ENCODE measurements around the gene TAB3.
A peak's percentile ranks its signal among the peaks of the same experiment; 100 is the strongest.

The TAB3 gene

DNA sequence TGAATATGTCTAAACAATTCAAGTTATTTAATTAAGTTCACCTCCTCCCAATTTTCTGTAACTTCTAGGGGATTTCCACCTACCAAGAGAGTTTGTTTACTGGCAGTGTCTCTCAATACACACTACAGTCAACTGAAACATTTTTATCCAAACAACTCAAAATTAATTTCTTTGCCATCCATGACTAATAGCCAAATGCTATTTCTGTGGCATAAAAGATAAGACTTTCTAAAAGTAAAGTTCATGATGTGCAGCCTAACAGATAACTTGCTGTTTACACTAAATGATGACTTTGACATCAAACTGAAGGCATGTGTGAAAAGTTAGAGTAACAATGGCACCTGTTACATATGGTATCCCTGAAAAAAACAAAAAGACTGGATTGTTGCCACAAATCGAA lies 7.3 kb downstream of the TAB3 start:
- DNase-seq: no peak

DNA sequence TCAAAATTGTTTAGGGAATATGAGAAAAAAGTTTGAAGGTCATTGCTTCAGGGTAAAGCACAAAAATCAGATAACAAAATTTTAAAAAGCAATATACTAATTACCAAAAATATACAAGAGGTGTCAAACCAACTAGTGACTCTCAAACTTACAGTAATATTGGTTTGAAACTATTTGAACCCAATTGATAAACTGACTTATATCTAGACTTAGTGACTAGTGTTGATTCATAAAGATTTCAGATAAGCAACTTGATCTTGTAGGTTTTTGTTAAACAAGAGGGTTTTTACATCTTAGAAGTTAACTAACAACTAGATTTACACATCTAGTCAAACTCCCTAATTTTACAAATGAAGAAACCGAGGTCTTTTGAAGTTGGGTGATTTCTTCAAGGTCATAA lies 7.7 kb downstream of the TAB3 start:
- DNase-seq: no peak

- peak; percentile 3 for DNase-seq
Observed at GRCh38 chrX:30880058-30880457, 9.0 kb downstream of the TAB3 start.

- no peak for DNase-seq
Observed at GRCh38 chrX:30876367-30876766, 12.7 kb downstream of the TAB3 start.

DNA sequence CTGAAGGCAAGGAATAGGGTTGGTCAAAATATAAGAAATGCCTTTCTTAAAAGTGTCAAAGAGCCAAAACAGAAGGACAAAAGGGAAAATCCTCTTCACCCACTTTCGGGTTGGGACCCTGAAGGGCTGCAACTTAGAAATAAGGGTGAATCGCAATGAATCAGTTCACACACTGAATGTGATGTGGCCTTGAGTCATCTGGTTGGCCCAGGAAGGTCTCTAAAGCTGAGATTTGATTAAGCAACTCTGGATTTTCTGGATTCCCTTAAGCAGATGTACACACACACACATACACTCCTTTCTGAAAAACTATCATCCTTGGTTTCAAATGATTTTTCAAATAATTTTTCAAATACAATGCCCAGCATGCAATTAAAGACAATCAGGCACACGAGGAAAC lies 13.1 kb downstream of the TAB3 start:
- DNase-seq: no peak

DNA sequence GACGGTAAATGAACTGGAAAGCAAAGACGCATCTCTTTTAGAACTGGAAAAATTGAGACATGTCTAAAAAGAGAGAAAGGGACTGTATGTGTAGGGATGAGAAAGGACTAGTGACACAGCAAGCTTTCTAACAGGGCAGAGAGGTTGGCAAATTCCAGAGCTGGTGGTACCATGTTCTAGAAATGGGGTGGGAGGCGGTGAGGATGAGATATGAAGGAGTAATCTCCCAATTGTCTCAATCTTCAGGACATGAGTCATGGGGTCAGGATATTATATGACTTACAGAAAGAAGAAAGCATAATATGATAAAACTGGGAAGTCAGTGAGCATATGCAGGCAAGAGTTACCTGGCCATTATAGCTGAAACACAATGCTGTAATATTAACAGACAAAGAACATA lies 14.2 kb downstream of the TAB3 start:
- DNase-seq: no peak

DNA sequence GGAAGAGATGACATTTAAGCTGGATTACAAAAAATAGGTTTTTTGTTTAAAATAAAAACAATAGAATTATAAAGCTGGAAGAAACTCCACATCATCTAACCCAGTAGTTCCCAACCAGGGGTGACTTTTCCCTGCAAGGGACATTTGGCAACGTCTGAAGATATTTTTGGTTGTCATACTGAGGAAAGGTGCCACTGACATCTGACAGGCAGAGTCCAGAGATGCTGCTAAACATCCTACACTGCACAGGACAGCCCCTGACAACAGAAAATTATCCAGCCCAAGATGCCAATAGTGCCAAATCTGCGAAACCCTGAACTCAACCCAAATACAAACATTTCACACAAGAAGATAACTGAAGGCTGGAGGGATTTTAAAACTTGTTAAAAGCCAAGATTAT lies 18.5 kb downstream of the TAB3 start:
- DNase-seq: no peak

GRCh38 chrX:30865612-30866011 lies 23.4 kb downstream of the TAB3 start:
- no peak for DNase-seq

- DNase-seq: no peak
Observed at GRCh38 chrX:30865015-30865414, 24.0 kb downstream of the TAB3 start.

GRCh38 chrX:30864383-30864785 lies 24.7 kb downstream of the TAB3 start:
- DNase-seq: no peak

DNA sequence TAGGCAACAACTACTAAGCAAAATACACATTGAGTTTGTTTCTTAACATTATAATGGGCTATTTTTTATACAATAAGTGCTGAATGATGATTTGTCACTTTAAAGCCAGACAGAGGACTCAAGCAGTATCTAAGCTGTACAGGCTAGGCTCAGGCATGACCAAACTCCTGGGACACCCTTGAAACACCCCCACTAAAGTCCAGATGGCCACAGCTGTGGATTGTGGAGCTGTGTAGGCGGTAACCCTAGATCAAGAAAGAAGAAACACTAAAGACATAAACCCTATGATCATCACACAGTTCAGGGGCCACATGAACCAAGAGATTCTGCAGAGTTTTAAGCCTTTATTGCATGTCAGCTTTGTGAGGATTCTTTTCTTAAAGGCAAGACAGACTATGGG lies 25.1 kb downstream of the TAB3 start:
- no peak for DNase-seq

- no peak for DNase-seq
Observed at GRCh38 chrX:30858098-30858497, 31.0 kb downstream of the TAB3 start.

DNA sequence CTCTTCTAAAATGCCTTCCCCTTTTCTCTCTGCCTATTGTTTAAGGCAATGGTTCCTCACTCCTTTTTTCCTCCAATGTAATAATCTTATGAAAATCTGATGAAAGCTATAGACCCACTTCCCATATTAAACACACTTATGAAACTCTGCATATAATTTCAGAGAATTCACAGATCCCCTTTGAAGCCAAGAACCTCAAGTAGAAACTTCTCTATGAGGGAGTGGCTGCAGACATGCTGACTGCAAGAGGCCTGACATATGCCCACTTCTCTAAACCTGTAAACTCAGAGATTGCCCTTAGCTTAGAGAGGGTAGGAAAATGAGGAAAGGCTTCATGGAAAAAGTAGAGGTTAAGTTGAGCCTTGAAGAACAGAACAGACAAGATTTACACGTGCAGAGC lies 37.6 kb downstream of the TAB3 start:
- no peak for DNase-seq

DNA sequence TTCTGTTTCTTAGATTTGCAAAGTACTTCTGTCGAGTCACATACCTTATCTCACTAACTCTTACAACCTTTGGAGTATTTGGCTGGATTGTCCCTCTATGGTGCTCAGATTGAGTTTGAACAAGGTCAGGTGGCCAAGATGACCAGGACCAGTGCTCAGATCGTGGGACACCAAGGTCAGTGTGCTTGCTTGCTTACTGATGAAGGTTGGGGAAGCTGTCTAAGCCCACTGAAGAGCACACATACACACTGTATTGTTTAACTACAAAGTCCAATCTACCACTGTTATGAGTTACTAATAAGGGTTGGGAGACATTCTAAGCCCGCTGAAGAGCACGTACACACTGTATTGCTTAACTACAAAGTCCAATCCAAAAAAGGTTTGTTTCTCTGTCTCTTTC lies 53.7 kb downstream of the TAB3 start:
- DNase-seq: no peak

- DNase-seq: no peak
Observed at GRCh38 chrX:30833896-30834295, 55.2 kb downstream of the TAB3 start.

GRCh38 chrX:30831082-30831481 lies 58.0 kb downstream of the TAB3 start:
- DNase-seq: no peak

DNA sequence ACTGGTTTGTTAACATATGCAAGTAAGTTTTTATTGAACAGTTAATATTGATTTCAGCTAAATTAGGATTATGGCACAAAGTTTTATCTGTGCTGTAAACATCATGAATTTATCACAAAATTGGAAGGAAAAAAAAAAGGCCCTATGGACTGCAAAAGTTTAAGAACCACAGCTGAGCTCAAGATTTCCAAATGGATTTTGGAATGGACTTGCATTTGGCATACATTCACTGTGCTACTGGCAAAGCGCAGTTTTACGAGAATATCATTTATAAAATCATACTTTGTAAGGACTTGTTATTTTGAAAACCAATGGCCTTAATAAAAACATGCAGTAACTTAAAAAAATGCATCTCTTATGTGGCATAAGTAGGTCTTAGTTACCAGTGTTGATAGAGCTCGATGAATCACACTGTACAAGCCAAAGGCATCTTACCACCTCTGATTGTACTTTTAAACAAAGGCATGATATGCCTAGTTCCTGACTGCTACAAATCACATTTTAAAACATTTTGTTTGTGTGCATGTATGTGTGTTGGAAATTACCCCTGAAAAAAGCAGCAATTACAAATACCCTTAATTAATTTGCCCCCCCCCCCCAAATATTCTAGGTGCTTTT lies 58.6 kb downstream of the TAB3 start:
- no peak for DNase-seq

DNA sequence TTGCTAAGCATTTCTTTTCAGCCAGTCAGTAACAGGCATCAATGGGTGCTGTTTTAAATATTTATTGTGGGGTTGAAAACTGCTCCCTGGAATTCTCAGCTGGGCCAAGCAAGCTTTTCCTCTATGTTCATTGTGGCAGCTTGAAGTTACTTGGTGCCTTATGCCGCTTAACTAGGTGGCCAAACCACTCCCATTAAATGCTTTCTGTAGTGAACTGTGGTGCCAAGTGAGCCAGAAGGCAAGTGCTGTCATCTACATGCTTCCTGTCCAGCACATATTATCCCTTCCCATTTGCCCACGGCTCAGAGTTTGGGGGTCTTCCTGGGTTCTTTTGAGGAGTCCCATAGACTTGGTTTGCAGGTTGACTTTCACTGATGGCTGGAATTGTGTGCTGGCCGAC lies 64.8 kb downstream of the TAB3 start:
- DNase-seq: no peak

DNA sequence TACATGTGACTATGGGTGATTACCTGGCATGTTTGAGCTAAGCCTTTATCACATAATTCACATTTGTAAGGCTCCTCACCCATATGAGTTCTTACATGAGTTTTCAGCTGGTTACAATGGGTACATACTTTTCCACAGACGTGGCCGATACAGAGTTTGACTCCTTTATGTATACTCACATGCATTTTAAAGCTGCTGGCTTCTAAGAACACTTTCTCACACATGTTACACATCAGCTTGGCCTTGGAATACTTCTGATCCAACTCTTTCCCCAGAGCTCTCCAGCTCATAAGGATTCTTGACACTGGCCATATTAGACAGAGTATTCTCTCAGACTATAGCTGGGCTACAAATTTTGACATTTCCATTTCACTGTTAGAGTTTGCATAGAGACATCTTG lies 66.3 kb downstream of the TAB3 start:
- no peak for DNase-seq

GRCh38 chrX:30822068-30822681 lies 66.9 kb downstream of the TAB3 start:
- no peak for DNase-seq

GRCh38 chrX:30821116-30821515 lies 67.9 kb downstream of the TAB3 start:
- DNase-seq: no peak

- no peak for DNase-seq
Observed at GRCh38 chrX:30819080-30819479, 70.0 kb downstream of the TAB3 start.

- no peak for DNase-seq
Observed at GRCh38 chrX:30816079-30816478, 73.0 kb downstream of the TAB3 start.

DNA sequence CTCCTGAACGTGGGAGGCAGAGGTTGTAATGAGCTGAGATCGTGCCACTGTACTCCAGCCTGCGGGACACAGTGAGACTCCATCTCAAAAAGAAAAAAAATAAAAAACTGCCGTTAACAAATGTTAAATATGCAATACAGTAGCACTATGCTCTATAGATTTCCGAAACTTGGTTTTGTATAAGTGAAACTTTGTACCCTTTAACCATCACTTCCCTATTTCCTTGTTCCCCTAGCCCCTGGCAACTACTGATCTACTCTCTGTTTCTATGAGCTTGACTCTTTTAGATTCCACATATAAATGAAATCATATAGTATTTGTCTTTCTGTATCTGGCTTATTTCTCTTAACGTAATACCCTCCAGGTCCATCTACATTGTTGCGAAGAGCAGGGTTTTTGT lies 74.1 kb downstream of the TAB3 start:
- no peak for DNase-seq

- no peak for DNase-seq
Observed at GRCh38 chrX:30812326-30812725, 76.7 kb downstream of the TAB3 start.
